ENCODE measurements around the gene RAB3GAP2.
"Not testable (repeated sequence)": the region's sequence is repeated elsewhere in the genome, so short reads cannot be mapped to it uniquely, and the experiment has no call there.

Gene RAB3GAP2, protein sequence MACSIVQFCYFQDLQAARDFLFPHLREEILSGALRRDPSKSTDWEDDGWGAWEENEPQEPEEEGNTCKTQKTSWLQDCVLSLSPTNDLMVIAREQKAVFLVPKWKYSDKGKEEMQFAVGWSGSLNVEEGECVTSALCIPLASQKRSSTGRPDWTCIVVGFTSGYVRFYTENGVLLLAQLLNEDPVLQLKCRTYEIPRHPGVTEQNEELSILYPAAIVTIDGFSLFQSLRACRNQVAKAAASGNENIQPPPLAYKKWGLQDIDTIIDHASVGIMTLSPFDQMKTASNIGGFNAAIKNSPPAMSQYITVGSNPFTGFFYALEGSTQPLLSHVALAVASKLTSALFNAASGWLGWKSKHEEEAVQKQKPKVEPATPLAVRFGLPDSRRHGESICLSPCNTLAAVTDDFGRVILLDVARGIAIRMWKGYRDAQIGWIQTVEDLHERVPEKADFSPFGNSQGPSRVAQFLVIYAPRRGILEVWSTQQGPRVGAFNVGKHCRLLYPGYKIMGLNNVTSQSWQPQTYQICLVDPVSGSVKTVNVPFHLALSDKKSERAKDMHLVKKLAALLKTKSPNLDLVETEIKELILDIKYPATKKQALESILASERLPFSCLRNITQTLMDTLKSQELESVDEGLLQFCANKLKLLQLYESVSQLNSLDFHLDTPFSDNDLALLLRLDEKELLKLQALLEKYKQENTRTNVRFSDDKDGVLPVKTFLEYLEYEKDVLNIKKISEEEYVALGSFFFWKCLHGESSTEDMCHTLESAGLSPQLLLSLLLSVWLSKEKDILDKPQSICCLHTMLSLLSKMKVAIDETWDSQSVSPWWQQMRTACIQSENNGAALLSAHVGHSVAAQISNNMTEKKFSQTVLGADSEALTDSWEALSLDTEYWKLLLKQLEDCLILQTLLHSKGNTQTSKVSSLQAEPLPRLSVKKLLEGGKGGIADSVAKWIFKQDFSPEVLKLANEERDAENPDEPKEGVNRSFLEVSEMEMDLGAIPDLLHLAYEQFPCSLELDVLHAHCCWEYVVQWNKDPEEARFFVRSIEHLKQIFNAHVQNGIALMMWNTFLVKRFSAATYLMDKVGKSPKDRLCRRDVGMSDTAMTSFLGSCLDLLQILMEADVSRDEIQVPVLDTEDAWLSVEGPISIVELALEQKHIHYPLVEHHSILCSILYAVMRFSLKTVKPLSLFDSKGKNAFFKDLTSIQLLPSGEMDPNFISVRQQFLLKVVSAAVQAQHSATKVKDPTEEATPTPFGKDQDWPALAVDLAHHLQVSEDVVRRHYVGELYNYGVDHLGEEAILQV (N-terminal part only)

DNA sequence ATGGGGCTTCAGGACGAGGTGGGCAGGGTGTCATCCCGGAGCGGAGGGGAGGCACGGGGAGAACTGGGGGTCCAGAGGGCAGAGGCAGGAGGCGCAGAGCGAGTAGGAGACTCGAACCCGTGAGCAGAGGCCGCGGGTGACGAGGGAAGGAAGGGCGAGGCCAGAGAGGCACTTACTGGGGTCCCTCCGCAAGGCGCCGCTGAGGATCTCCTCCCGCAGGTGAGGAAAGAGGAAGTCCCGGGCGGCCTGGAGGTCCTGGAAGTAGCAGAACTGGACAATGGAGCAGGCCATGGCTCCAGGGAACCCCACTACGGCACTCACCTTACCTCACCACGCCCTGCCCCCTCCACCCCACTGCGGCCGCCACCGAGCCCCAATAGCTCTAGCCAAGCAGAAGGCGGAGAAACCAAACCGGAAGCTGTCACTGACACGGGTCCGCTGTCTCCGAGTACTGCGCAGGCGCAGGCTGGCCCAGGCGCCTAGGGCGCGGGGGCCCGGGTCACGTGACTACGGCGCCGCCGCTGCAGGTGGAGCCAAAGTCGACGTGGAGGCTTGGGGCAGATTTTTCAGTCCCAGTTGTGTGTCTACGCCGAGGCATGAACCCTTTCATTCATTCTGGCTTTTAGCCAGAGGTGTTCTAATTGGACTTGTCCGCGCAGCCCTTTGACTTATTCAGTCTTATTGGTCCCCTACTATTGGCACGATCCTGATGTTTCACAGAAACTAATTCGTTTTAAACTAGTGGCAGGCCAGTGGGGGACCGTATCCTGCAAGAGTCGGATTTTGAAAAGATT lies at the start of gene RAB3GAP2:
TSS of gene RAB3GAP2 (minus strand) at position 407 of the 794 bp plus-strand sequence. CDS start at position 291, 116 bp downstream.
- DNase-seq, result peak; percentile 91 to 95

DNA sequence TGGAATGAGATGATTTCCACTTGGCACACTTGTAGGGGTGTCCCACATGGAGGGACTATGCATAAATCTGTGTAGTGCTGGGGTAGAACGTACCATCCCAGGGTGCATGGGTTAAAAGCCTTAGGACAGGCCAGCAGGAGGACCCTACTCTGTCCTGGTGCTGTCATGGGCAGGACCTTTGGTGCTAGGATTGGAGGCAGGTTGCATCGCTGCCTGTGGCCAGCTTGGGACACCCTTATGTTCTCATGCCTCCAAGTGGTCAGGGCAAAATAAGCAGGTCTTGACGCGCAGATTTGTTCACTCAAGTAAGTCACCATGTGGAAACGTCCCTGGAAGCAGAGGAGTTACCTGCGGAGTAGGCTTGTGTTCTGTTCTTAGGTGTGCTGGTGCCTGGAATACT lies 49.5 kb upstream of the RAB3GAP2 start:
- DNase-seq, result no peak

DNA sequence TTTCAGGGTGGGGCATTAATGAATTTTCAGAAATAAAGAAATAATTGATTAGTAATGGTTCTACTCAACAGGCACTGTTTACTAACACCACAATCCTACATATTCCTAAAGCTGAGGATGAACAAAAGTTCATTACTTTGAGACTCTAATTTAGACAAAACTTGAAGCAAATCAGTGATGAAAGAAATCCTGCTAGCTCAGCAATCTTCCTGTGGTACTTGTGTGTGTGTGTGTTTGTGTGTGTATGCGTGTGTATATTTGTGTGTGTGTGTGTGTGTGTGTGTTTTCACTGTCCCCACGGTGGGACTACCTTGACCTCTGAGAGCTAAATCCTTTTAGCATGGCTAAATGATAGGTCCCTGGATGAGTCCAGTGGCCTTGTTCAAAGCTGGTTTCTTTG lies 48.5 kb upstream of the RAB3GAP2 start:
- DNase-seq, result no peak

DNA sequence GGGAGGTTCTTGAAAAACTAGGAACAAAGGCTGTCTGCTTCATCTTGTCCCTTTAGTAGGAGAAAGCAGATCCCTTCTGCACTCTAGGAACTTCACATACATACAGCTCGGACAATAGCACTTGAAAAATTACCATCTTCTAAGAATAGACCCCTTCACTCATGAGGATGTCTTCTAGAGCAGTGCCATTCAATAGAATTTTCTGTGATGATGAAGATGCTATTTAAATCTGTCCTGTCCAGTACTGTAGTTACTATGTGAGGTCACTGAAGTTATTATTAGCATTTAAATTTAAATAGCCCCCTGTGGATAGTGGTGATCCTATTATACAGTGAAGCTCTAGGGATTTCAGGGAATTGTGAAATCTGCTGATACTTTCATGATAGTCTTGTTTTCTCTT lies 46.4 kb upstream of the RAB3GAP2 start:
- DNase-seq, result no peak

DNA sequence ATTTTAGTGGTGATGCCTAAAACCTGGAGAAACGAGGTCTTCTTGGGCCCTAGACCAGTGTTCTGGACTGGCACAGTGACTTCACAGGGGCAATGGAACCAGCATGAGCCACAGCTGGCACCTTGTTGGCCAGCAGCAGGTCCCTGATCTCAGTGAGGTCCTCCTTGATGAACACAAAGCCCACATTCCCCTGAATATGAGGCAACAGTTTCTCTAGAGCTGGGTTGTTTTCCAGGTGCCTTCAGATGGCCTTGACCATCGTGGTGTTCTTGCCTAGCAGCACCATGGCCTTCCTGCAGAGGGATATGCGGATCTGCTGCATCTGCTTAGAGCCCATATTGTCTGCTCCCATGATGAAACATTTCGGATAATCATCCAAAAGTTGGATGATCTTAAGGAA lies 44.9 kb upstream of the RAB3GAP2 start:
- no peak for DNase-seq

DNA sequence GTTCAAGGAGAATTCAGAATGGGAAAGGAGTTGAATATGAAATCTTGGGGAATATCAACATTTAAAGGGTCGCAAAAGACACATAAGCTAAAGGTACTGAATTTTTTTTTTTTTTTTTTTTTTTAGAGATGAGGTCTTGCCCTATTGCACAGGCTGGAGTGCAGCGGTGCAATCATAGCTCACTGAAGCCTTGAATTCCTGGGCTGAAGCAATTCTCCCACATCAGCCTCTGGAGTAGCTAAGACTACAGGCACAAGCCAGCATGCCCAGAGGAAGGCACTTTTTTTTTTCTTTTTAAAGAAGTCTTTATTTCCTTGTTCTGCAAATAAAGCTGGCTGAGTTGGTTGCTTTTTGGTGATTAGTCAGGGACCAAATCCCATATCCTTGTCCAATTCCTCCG lies 44.1 kb upstream of the RAB3GAP2 start:
- DNase-seq, result no peak

DNA sequence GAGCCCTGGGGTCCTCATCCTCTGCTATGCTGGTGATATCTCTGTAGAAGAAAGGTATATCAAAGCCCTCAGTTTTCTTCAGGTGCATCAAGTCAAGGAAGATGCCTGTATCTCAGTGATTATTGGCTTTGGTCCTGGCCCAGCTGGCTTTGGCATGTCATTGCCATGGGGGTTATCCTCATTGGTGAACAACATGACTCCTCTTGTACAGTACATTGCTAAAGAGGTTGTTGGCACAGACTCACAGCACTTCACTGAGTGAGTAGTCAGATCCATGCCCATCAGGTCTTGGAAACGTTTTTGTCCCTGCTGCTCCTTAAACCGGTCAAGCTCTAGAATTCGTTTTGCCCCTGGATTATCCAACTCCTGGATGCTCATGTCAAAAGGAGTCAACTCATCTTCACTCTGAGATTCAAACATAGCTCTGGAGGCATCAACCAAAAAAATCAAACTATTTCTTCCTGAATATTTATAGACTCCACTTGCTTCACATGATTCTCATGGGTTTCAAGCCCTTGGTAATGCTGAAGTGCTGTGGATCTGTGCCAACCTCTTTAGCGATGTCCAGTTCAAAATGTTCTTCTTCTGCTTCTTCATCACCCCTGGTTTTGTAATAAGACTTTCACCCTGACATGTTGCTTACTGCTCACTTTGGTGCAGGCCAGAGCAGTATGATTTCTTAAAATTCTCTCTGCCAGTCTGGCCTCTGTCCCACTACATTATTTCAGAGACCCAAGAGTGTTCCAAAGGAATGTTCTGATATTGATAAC lies 43.0 kb upstream of the RAB3GAP2 start:
- no peak for DNase-seq

DNA sequence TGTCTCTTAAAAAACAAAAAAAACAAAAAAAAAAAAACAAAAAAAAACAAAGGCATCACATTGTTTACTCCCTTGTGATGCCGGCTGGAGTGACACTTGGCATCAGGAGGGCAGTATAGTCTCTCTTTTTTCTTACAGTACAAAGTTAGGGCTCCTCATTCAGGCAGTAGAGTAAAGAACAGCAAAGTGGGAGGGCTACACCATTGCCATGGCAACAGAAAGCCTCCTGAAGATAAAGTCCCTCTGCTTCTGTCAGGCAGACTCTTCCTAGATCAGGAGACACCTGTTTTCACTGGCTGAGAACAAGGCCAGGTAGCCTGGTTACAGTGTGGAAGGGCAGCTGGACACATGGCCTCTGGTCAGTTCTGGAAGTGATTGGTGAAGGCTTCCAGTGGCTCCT lies 41.3 kb upstream of the RAB3GAP2 start:
- no peak for DNase-seq

DNA sequence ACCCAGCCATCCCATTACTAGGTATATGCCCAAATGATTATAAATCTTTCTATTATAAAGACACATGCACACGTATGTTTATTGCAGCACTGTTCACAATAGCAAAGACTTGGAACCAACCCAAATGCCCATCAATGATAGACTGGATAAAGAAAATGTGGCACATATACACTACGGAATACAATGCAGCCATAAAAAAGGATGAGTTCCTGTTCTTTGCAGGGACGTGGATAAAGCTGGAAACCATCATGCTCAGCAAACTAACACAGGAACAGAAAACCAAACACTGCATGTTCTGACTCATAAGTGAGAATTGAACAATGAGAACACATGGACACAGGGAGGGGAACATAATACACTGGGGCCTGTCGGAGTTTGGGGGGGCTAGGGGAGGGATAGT lies 37.9 kb upstream of the RAB3GAP2 start:
- DNase-seq, result not testable (repeated sequence)

DNA sequence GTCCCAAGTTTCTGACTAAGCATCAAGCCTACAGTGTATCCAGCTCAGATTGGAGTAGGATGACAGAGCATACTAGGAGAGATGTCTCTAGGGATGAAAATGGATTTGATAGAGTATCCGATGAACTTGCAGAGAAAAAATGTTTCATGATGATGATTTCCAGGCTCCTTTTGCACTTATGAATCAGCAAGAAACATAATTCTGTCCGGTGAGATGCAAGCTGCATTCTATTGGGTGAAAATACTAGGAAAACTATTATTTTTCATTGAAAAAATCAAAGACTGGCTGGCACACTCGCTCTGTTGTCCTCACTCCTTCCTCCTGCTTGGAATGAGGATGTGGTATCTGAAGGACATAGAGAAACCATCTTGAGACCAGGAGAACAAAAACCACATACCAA lies 35.4 kb upstream of the RAB3GAP2 start:
- DNase-seq, result no peak

DNA sequence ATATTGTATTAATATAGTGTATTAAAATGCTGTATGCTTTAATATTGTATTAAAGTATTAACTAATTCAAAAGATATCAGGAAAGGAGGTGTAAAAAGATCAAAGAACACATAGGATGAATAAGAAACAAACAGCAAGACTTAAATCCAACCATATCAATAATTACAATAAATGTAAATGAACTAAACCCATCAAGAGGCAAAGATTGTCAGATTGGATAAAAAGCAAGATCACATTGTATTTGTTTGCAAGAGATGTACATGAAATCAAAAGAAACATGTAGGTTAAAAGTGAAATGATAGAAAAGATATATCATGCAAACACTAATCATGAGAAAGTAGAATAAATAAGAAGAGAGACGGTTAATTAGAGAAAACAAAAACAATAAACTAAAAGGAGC lies 34.1 kb upstream of the RAB3GAP2 start:
- DNase-seq, result no peak

DNA sequence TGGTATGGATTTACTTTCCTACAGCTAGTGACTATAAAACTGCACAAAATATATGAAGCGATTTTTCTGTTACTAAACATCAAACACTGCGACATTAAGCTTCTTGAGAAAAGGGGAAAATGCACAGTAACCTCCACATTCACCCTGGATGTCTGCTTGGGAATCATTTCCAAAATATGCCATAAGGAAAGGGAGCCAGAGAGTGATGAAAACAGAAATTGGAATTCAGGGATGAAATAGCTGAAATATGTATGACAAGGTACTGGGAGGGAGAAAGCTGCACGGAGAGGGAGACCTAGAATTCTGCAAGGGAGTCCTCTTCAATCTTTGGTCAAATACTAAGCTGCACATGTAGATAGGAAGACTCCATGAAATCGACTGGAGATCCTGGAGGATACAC lies 31.6 kb upstream of the RAB3GAP2 start:
- no peak for DNase-seq

DNA sequence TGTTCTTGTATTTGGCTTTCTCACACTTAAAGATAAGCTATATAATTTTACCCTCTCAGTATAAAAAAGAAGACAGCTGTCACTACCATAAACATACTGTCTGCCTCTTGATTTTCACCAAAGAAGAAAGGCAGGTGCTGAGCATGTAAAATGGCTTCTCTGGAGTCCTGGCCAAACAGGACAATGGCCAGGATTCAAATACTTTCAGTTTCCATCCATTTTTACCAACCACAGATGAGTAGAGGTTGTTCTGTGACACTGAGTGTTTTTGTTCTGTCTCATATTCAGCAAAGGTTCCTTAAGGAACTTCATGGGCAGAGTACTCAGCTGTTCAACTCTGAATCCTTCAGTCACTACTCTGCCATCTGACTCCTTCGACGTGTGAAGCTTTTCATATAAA lies 29.4 kb upstream of the RAB3GAP2 start:
- DNase-seq, result no peak

DNA sequence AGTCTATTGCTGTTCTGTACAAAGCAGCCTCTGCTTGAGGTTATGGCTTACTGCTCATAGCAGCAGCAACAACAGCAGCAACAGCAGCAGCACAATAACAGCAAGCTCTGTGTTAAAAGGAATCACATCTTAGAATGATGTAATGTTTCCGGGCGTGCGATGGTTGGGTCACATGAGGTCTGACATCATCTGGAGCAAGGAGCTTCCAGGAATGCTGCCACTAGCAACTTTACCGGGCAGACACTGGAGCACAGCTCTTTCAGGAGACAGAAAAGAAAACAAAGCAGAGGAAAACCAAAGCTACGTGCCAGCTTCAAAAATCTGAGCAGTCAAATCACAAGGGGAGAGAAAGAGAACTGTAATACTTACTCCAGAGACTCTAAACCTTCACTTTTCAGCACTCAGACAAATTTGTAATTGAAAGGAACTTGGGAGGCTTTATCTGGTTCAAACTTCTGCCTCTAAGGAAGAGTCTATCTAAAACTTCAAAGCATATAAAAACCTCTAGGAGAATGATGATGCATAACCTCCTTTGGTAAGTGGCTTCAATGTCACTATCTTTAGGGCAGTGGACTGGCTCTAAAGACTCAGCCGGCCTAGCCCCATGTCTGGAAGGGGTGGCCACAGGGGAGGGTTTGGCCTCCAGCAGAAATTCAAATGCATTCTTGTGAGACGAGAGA lies 28.3 kb upstream of the RAB3GAP2 start:
- DNase-seq, result peak; percentile 56 to 67

DNA sequence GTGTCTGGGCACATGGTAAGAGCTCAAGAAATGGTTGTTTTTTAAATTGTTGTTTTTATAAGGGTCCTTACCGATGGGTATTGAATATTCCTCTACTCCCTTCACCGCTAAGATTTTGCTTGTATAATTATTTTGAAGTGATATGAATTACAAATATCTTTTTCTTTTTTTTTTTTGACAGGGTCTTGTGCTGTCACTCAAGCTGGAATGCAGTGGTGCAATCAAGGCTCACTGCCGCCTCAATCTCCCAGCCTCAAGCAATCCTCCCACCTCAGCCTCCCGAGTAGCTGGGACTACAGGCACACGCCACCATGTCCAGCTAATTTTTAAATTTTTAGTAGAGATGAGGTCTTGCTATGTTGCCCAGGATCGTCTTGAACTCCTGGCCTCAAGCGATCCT lies 27.1 kb upstream of the RAB3GAP2 start:
- DNase-seq, result no peak

DNA sequence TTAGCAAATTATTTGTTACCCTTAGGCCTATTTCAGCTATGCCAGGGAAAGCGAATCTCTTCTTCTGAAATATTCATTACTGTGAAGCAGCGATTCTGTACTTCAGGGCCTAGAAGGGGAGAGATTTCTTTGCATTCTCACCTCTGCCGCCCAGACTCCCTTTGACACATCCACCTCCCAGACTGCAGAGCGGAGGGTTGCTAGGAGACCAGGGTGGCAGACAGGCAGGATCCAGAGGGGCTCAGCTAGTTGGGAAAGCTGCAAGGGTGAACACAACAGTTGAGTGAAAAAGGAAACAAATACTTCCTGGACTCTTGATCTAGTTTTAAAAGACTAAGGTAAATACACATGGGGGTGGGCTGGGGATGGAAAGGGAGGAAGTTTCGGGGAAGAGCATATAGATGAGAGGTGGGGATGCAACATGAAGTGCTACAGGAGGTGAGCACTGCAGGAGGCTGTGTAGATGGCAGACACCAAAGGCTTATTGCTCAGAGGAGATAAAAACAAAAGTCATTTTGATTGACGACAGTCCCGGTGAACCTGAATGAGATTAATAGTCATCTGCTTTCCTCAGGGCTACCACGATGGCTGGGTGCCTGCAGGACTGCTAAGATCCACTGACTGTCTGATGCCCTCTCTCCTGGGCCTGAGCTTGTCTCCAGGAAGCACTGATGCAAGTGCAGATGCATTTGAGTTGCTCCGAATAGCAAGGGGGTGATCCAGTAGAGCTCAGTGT lies 26.4 kb upstream of the RAB3GAP2 start:
- DNase-seq, result no peak

DNA sequence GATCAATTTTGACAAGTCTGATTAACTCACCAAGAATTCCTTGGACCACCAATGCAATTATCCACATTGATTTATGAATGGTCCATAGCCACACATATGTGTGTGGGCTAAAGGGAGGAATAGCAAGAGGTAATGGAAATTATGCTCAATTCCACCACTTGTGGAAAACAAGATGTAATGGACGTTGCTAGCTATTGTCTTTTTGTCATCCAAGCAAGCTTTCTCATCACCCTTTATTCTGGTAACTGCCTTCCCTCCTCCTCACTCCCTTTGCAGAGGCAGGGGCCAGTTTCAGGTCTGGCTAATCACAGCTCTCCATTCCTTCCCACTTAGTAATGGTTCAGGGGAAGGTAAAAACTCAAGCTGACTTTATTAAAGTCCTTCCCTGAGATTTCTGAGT lies 24.7 kb upstream of the RAB3GAP2 start:
- DNase-seq, result no peak

DNA sequence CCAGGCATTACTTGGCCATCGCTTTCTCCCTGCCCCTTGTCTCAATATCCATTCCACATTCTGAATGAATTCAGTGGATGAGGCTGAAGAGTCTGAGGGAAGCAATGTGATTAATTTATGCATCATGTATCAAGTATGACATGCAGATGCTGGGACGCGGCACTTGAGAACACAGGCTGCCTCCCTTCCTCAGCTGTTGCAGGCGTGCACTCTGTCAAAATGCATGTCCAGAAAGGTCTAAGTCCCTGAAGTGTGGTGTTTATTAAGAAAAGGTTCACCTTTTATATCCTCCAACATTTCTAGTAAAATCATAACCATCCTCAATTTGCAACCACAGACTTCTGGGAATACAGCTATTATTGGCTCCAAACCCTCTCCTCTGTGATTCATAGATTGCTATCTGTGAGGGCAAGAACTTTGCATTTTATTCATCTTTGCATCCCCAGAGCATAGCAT lies 22.6 kb upstream of the RAB3GAP2 start:
- no peak for DNase-seq

DNA sequence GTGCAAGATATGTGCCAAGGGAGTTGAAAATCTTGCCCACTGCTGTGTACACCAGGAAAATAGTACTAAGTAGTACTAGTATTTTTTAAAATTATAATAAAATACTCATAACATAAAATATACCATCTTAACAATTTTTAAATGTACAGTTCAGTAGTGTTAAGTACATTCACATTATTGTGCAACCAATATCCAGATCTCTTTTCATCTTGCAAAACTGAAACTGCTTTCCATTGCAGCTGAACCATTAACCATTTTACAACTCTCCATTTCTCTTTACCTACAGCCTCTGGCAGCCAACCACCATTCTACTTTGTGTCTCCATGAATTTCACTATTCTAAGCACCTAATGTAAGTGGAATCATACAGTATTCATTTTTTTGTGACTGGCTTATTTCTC lies 19.3 kb upstream of the RAB3GAP2 start:
- no peak for DNase-seq

DNA sequence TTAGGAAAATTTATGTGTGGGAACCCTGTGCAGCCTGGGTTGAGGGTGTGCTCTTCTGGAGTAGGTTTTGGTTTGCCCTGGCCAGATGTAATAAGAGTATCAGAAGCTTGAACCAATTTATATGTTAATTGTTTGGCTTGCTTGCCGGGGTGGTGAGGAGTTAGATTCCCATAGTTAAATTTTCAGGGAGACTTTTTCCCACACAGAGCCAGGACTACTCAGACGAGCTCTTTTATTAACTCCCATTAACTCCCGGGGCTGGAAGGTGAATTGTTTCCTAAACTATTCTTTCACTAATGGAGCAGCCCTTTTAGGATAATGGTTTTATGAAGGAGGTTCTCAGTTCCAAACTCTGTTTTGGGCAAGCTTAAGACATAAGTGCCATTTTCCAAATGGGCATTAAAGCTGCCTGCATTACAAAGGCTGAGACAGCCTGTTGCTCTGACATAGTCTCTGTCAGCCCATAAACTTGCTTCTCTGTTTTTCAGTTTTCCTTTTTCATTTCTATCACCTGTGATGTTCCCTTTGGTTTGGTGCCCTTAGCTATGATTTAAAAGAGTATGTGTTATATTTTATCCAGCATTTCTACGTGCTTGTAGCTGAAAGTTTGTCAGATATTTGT lies 18.0 kb upstream of the RAB3GAP2 start:
- no peak for DNase-seq

Measured in inflammatory macrophage treated with lipopolysaccharide for 1 hour (primary cell).